Stimulated activated naive CD8-positive, alpha-beta T cell treated with anti-CD3 and anti-CD28 coated beads, Interleukin-15, Interleukin-2, amounts not matched to agents 100 U/mL and 50 U/mL, for 24 hours (primary cell): ENCODE results near the gene PDCD1.
"Not testable (repeated sequence)": the region's sequence is repeated elsewhere in the genome, so short reads cannot be mapped to it uniquely, and the experiment has no call there.

Experiments used
- ATAC-seq: fragments of 150-1000 bp; cut with Tn5 transposase; one replicate; pipeline ENCODE4 v1.10.0; 2021
- DNase-seq: peaks from one replicate; pipeline ENCODE4 v3.0.0; 2021

The PDCD1 gene

DNA sequence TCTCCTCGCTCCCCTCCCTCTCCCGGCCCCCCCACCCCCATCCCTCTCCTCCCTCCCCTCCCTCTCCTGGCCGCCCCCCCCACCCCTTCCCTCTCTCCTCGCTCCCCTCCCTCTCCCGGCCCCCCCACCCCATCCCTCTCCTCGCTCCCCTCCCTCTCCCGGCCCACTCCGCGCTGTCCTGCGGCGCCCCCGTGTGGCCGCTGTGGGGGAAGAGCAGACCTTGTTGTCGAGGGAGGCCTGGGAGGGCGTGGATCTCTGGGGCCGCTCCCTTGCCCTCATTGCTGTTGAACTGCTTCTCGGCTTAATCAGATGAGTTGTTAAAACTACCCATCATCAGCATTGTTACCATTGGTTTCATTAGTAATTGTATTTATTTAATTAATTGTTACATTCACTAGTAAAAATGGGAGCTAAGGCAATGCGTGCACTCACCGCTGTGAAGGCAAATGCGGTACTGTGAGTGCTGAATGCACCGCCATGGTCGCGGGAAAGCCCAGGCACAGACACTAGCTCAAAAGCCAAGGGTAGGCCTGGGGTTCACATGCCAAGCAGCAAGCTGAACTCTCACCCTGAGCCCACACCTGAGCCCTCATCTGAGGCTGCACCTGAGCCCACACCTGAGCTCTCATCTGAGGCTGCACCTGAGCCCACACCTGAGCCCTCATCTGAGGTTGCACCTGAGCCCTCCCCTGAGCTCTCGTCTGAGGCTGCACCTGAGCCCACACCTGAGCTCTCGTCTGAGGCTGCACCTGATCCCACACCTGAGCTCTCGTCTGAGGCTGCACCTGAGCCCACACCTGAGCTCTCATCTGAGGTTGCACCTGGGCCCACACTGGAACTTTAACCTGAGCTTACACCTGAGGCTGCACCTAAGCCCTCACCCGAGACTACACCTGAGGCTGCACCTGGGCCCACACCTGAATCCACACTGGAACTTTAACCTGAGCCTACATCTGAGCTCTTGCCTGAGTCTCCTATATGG, 19.6 kb upstream of the PDCD1 start:
- ATAC-seq (no peak), DNase-seq (peak; percentile 86)

DNA sequence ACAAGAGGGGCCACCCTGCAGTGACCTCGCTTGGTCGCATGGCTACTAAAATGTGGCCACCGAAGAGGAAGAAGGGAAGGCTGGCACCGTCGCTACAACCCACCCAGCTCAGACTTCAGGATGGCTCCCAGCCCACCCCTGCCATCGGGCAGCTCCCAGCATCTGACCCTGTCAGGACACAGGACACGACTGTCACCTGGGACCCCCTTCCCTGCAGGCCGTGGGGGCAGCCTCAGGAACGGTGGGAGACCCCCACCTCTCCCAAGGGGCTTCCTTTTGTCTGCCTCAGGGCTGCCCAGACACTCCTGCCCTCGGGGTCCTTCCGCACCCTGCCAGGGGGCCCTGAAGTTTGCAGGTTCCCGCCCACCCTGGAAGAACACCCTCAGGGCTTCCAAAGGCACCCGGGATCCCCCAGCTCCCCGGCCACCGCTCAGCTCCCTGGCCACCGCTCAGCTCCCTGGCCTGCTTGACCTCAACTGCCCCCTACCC, 18.5 kb upstream of the PDCD1 start:
- ATAC-seq, result no peak
- no peak for DNase-seq

DNA sequence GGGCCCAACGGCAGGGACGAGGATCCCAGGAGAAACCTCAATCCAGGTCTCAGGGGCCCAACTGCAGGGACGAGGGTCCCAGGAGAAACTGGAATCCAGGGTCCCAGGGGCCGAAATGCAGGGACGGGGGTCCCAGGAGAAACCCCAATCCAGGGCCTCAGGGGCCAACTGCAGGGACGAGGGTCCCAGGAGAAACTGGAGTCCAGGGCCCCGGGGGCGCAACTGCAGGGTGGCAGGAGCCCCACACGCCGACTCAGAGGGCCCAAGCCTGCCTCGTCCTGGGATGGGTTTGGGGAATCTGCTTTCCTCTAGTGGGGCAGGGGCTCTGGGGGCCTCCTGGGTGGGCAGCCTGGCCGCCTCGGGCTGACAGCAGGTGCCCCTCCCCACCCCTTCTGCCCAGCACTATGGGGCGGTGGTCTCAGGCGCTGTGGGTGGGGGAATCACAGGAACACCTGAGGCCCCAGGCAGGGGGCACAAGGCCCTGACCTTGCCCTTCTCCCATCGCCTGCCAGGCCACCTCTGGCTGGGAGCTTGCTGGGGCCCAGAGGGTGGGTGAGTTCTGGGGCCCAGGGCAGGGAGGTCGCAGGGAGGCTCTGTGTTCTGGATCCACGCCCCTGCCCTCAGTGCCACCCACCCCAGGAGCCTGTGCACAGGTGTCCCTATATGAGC, 18.0 kb upstream of the PDCD1 start:
- DNase-seq (no peak), ATAC-seq (no peak)

DNA sequence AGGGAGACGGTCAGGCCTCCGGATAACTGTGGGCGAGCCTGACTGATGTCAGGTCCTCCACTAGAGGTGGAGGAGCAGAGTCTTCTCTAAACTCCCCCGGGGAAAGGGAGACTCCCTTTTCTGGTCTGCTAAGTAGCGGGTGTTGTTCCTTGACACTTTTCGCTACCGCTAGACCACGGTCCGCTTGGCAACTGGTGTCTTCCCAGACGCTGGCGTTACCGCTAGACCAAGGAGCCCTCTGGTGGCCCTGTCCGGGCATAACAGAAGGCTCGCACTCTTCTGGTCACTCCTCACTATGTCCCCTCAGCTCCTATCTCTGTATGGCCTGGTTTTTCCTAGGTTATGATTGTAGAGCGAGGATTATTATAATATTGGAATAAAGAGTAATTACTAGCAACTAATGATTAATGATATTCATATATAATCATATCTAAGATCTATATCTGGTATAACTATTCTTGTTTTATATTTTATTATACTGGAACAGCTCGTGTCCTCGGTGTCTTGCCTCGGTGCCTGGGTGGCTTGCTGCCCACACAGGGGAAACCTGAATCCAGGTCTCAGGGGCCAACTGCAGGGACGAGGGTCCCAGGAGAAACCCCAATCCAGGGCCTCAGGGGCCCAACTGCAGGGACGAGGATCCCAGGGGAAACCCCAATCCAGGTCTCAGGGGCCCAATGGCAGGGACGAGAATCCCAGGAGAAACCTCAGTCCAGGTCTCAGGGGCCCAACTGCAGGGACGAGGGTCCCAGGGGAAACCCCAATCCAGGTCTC, 17.2 kb upstream of the PDCD1 start:
- ATAC-seq, result not testable (repeated sequence)
- DNase-seq, result peak; percentile 56

DNA sequence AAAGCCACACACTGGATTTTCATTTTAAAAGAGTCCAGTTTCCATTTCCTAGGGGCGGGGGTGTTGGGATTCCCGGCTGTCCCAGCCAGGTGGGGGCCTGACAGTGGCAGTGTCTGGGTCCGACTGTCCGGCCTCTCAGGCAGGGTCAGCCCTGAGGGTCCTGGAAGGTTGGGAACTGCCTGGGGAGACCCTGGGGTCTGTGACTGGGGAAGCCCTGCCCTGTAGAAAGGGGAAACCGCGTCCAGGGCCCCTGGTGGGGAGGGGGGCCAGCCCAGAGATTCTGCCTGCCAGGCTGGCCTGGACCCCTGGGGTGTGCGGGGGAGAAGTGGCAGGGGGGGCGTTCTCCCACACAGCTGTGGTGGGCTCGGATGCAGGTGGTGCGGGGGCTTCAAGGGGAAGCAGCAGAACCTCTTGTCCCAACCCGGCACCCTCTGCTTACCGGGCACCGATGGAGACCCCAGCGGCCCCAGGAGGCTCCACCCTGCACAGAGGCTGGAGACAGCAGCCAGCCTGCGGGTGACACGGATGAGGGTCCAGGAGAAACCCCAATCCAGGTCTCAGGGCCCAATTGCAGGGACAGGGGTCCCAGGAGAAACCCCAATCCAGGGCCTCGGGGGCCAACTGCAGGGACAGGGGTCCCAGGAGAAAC, 15.7 kb upstream of the PDCD1 start:
- no peak for ATAC-seq

DNA sequence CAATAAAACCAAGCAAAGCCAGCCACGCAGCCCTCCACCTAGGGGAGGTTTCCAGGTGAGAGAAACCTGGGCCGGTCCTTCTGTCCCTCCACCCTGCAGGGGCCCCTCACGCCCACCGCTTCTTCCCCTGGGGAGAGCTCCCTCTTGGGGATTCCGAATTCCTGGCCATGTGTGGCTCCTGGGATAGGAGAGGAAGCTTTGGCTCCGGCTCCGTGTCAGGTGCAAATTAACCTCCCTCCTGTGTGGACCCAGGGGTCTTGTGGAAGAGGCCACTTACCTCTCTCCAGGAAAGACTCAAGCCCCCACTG, 15.1 kb upstream of the PDCD1 start:
- no peak for ATAC-seq

More for the DNA sequence above, 15.7 kb upstream of the PDCD1 start:
- DNase-seq, result no peak

DNA sequence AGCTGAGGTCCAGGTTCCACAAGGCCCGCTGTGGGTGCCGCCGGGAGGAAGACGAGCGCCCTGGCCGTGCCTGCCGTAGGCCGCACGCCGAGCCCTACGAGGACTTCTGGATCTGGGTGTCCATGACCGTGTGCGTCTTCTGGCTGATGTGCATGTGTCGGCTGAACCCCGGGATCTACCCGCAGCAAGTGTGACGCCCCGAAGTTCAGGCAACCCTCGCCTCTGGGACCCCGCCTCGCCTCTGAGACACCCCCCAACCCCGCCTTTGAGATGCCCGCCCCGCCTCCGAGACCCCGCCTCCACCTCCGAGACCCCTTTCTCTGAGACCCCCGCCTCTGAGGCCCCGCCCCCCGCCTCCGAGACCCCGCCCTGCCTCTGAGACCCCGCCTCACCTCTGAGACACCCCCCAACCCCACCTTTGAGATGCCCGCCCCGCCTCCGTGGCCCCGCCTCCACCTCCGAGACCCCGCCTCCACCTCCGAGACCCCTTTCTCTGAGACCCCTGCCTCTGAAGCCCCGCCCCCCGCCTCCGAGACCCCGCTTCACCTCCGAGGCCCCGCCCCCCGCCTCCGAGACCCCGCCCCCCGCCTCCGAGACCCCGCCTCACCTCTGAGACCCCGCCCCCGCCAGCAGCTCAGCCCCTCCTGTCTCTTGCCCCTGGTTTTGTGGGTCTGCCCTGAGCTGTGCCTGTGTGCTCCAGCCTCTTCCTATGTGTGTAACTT, 14.5 kb upstream of the PDCD1 start:
- ATAC-seq, result no peak
- peak; percentile 18 for DNase-seq

More for the DNA sequence above, 15.1 kb upstream of the PDCD1 start:
- DNase-seq, result no peak

DNA sequence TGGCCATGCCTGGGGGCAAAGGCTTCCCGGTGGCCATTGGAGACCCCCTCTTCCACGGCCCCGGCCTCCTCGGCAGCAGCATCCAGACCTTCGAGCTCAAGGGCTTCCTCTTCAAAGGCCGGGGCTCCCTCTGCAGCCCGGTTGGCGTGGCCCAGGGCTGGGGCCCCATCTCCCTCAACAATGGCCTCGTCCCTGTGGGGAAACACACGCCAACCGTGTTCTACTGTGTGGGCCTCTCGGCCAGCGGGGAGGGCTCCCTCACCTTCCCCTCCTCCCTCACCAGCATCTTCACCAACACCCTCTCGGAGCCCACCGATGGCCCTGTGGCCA, 13.6 kb upstream of the PDCD1 start:
- no peak for ATAC-seq
- DNase-seq, result no peak

DNA sequence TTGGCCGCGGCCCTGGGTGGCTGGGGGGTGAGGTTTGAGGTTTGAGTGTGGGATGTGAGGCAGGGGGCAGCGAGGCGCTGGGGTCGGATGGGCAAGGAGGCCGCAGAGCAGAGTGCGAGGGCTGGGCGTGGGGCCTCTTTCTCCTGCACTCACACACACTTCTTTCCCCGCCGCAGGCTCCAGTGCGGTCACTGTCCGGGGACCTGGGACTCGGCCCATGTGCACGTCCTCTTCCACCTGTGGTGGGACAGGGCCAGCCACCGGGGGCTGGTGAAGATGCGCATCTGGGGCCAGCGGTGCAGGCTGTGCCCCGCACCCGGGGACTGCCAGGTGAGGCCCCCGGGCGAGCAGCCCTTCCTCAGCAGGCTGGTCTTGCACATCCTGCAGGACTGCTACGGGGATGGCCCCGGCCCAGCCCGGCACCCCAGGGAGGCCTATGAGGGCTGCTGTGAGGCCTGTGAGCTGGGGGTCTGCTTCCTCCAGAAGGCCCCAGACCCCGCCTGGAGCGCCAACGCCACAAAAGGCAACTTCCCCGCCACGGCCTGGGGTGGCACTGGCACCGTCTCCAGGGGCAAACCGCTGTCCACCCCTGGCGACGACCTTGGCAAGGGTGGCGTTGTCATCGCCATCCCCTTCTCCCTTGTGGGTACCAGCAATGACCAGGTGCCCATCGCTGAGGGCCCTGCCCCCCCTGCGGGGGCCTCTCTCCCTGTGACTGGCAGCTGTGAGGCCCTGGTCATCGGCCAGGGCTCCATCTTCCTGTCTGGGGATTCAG, 13.0 kb upstream of the PDCD1 start:
- DNase-seq (no peak), ATAC-seq (no peak)

DNA sequence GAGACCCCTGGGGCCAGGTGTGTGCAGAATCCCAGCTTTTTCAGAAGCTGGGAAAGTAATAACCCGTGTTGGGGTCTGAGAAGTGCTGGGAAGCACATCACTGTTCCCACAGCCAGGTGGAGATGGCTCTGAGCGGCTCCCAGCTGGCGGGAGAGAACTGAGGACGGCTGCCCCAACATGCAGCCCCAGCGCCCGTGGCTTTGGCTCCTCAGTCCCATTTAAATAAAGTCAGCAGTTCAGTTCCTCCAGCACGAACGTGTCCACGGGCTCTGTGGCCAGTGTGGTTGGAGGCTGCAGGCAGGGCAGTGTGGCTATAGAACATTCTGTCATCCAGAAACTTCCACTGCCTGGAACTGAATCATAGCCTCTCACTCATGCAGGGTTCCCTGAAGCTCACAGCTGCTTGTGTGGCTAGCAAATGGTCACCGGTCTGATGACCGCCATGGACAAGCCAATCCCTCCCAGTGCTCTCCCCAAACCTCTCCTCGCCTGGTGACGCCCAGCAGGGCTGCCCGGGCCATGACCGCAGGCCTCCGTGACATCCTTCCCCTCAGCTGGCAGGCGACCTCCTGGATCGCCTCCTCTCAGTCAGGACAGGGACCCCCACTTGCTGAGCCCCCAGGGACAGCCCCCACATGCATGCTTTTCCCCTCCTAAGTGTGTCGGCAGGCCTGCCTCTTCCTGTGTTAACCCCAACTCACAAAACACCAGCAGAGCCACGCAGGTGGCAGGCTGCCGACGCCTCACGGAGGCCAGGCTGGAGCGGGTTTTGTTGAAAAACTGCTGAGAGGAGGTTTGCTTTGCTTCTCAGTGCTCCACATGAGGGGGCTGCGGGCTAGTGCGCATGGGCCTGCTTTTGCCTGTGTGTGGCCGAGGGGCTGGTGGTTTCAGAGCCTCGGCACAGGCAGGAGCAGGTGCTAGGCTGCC, 12.2 kb upstream of the PDCD1 start:
- ATAC-seq (no peak), DNase-seq (peak; percentile 51)

DNA sequence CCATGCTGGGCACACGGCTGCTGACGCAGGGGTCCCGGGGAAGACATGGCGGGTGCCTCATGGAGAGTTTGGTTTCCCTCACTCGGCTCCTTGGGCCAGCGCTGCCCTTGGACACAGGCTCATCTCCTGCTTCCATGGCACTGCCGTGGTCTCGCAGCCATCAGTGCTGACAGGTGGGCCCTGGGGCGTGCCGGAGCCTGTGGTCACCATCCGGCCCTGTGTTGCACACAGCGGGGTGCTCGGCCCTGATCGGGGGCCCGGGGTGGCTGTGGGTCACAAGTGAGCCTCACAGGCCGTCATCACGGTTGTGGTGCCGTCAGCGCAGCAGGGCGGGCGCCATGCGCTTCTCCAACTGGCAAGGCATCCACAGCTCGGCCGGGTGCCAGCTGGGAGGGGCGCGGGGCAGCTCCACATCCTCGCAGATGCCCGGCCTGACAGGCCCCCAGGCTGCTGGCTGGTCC, 11.4 kb upstream of the PDCD1 start:
- ATAC-seq, result no peak
- DNase-seq, result no peak

DNA sequence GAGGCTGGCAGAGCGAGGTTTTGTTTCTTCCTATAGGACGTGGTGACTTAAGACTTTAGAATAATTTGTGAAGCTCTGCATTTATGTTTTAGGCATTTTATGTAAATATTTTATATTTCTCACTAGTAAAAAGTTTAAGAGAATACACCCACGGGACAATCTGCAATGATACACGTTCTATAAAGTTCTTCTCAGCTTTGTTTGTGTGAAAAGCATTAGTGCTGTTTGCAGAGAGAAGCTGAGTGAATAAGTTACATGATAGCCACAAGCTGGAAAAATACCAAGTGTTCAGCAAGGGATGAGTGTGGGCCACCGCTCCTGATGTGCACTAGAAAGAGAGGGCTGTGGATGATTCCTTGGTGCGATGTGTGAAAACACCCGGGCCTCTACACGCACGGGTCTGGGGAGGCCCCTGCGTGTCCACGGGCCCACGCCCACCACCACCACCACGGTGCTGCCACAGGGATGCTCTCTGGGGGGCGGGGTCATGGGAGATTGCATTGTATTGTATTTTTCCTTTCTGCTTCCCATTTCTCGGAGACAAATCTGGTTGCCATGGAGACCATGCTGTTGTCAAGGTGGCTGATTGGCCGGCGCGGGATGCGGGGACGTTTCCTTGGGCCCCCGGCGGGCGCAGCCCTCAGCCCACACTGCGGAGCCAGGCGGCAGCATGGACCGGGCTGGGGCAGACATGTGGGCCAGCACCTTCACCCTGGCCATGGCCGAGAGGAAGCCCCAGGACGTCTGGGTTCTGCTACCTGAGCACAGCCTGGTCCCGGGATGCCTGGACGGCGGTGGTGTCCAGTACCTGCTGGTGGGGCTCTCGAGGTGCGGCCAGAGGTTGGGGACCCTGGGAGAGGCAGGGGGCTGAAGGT, 10.6 kb upstream of the PDCD1 start, which contains the start of gene RTP5:
Gene RTP5, plus strand, starts transcription at position 643 of the 875 bp plus-strand sequence. Its CDS starts 28 bp downstream, at position 671.
- ATAC-seq (peak; percentile 12), DNase-seq (no peak)

DNA sequence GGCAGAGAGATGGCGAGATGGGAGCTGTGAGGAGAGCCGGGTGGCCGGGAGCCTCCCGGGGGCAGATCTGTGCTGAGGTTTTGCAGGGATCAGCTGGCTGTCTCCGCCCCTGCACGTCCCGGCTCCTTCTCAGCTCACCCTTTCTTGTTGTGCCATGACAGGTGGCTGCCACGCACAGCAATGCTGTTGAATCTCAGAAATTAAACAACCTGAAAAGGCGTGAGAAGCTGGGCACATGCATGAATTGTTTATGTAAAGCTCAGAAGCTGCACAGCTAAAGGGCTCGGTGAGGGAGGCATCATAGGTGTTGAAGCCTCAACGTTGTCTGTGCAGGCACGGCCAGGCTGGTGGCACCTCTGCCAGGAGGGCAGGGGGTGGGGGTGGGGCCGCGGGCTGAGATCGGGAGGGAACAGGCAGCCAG, 10.0 kb upstream of the PDCD1 start:
- ATAC-seq (no peak), DNase-seq (no peak)

DNA sequence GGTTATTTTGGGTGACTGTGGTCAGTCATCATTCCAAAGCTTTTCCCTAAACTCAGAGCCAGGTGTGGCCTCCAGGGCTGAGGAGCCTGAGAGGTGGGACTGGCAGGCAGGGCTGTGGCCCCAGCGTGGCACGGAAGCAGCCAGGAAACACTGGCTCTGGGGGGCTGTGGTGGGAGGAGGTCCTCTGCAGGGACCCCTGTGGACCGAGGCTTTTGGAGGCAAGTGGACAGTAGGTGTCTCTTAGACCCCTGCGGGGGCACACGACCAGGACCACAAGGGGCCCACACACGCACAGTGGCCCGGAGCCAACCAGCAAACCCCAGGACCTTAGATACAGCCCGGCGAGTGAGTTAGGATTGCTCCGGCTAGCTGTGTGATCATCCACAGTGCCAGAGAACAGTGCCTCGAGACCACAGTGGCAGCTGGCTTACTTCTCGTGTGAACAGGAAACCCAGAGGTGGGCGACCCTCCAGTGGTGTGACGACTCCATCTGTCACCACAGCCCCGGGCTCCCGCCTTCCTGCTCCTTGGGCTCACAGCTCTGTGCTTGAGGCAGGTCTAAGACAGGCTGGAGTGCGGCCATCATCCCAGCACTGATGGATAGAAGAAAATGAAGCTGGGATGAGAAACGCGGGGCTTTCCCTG, 9.2 kb upstream of the PDCD1 start:
- DNase-seq, result peak; percentile 76
- peak; percentile 55 for ATAC-seq

DNA sequence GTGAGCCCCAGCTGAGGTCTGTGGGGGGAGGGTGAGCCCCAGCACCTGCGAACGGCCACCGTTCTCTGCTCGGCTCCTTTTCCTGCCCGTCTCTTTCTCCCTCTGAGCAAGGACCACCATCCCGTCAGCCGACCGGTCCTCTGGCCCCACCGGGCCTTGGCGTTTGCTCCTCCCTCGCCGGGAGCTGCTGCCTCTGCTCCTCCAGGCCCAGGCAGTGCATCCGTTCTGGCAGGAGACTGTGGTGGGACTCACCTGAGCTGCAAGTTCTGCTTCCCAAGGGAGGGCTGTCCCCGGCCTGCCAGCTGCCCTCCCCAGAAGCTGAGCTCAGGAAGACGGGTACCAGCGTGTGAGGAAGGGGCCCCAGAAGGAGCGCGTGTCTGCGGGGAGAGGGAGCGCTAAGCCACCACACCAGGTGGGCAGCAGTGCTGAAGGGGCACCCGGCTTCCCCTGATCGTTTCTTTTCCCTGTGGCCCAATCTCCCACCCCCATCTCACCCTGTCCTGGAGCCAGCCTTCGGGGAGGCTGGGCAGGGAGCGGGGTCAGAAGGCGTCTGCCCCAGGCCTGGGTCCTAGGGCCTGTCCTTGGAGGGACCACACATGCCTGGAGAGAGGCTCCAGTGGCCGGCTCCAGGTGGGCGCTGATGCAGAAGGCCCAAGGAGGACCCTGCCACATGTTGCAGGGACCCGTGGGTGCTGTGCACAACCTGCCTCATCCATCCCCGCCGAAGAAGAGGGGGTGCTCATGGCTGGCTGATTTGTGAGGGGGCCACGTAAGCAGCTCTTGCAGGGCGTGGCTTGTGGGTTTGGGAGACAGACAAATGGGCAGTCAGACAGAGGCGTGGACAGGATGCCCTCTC, 8.3 kb upstream of the PDCD1 start:
- DNase-seq (no peak), ATAC-seq (no peak)

DNA sequence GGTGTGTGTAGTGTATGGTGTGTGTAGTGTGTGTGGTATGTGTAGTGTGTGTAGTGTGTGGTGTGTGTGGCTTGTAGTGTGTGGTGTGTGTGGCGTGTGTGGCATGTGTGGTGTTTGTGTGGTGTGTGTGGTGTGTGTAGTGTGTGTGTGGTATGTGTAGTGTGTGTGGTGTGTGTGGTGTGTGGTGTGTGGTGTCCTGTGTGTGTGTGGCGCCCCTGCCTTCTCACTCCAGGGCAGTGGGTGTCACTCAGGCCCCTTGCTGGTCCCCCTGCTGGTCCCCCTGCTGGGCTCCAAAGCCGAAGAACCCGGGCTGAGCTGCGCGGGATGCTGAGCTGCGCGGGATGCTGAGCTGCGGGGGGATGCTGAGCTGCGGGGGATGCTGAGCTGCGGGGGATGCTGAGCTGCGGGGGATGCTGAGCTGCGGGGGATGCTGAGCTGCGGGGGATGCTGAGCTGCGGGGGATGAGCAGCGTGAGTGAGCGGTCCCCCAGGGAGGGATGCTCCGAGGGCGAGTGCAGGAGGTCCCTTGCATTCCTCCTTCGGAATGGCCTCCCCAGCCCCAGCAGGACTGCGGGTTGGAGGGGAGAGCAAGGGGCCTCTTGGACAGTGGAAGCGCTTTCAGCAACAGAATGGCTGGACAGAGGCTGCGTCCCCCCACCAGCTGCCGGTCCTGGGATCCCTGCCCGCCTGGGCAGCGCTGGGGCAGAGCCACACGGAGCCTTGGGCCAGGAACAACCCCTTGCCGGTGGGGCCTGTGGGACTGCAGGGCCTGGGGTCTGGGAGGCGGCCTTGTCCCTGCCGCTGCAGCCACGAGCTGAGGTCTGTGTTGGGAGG, 7.5 kb upstream of the PDCD1 start:
- ATAC-seq (no peak), DNase-seq (no peak)
